Measurements from ENCODE around the gene NBEAL2.
"Not testable (repeated sequence)": the region's sequence is repeated elsewhere in the genome, so short reads cannot be mapped to it uniquely, and the experiment has no call there.

NBEAL2 gene

DNA sequence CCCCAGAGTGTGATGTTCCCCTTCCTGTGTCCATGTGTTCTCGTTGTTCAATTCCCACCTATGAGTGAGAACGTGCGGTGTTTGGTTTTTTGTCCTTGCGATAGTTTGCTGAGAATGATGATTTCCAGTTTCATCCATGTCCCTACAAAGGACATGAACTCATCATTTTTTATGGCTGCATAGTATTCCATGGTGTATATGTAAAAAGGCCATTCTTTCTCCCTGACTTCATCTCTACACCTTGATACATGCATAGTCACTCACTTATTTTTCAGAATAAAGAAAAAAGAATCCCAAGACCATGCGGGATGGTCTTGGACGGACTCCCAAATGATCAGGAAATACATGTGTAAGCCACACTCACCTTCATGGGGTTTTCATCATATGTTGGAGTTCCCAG is 57.8 kb downstream of the NBEAL2 start:
- not testable (repeated sequence) for DNase-seq (ENCODE audit: low spot score)

GRCh38 chr3:47041114-47041513 is 61.6 kb downstream of the NBEAL2 start:
- no peak for DNase-seq (ENCODE audit: low spot score)

DNA sequence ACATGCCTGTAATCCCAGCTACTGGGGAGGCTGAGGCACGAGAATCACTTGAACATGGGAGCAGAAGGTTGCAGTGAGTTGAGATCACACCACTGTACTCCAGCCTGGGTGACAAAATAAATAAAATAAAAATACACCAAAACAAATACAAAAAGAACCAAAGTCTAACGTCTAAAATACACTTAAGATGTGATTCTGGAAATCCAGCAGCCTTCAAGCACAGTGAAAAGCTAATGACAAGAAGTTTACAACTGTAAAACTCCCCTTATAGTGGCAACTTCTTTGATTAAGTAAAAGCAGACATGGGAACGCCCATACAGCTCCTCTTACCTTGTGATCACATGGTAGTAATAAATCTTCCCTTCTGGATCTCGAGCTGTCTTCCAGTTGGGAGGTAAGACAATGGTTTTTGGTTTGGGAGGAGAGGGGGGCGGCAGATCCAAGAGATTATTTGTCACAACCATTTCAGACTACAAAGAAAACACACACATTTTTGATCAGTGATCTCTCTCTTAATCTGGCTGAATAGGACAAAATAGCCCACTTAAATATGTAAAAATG is 62.8 kb downstream of the NBEAL2 start:
- no peak for DNase-seq (ENCODE audit: low spot score)

DNA sequence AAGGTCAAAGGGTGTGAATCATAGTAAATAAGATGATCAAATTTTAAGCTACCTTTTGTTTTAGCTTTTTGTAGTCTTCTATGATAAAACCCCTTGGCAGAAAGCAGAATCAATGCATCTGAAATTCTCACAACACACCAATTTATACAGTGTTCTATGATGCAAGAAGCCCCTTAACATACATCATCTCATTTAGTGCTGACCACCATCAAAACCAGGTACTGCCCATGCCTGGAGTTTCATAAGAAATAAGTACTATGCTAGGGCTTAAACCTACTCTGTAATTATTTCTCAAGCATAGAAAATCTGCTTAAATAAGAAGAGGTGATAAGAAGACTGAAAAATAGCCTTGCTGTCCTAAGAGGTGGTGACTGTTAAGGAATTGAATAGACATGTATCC is 67.6 kb downstream of the NBEAL2 start:
- DNase-seq (ENCODE audit: low spot score), result no peak

- DNase-seq (ENCODE audit: low spot score), result no peak
Observed at GRCh38 chr3:47047673-47048072, 68.2 kb downstream of the NBEAL2 start.

GRCh38 chr3:47054412-47054811 is 74.9 kb downstream of the NBEAL2 start:
- no peak for DNase-seq (ENCODE audit: low spot score)

DNA sequence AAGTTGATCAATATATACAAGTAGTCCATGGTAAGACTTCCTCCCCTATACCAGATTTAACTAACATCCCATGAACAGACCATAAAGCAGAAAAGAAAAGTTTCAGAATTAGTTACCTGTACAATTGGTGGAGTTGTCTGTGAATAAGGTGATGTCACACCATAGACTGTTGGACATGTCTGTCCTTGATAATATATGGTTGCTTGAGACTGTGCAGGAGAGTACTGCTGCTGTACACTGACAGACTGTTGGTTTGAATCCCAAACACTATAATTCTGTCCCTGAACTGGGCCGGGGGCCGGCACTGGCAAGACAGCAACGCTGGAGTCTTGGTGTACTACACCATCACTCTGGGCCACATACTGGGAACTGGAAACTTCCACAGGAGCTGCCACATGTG is 77.2 kb downstream of the NBEAL2 start:
- no peak for DNase-seq (ENCODE audit: low spot score)

DNA sequence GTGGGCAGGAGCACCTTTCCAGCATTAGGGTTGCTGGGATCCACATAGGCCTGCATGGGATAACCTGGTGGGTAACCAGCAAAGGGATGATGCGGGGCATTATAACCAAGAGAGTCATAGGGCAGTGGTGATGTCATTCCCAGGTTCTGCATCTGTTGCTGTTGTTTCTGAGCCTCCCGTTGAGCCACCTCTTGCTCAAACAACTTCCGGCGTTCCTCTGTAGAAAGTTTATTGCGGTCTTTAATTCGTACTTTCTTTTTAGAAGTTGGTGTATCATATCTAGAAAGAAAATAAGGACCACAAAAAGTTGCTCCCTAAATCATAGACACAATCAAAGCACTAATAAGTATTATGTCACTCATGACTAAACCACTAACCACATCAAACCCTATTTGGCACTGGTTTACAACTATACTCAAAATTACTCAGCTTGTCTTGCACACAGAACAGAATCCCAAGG is 77.8 kb downstream of the NBEAL2 start:
- DNase-seq (ENCODE audit: low spot score), result no peak

Small RNA genes lying within 50 kb of the gene (small RNA-seq; reads per million reads assigned to genes)
- gene MRPL57P3, result 0 reads per million in 2 experiments

All from SK-N-DZ (cell line).